ENCODE data around the gene SPDYA.
"Not testable (repeated sequence)": the region's sequence is repeated elsewhere in the genome, so short reads cannot be mapped to it uniquely, and the experiment has no call there.

SPDYA gene

DNA sequence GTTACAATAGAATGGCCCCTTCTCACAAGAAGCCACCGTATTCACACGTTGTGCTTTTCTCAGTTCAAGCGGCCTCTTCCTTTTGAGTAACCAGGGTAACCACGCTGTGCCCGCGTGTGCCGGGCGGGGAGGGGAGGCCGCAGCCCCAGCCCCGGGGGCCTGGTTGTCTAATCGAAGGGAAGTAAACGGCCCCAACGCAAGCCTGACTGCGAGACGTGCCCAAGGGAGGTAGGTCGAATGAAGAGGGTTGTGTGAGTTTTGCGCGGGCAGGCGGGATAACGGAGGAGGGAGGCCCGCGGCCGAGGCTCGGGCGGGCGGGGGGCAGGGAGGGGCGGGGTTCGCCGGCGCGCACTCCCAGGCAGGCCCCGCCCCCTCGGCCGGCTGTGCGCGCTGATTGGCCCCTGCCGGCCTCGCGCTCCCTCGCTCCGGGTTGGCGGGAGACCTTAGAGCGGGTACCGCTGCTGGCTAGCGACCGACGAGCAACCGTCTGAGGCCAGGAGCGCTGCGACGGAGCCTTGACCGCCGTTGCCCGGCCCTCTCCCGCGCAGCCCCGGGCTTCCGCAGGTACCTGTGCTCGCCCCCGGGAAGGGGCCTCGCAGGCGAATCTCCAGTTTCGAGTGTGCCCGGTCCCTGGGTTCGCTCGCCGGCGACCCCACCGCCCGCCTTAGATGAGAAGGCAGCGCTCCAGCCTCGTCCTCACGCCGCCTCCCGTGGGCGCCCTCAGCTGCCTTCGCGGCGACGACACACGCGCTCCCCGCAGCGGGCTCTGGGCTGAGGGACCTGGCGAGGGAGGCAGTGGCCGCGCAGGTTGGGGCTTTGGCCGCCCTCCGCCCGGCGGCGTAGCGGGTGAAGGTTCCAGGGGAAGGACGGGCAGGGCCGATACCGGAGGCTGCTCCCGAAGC lies at the start of gene SPDYA:
TSS of gene SPDYA (plus strand) at position 451 of the 902 bp plus-strand sequence. CDS start 5,181 bp downstream, outside the sequence.
- no peak for DNase-seq

DNA sequence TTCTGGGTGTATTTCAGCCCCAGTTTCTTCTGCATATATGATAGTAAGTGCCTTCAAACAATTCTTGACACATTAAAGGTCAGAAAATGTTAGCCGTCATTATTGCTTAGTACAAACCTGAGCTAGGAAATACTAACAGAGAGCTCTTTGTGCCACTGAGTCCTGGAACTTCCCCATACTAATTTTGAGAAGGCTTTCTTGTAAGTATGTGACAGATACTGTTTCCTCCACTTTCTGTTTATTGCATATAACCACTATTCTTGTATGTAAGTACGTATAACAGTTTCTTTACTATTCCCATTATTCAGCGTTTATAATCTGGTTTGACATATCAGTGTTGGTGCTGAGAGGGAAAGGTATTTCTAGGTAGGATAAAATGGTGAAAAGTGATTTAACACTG lies 49.2 kb upstream of the SPDYA start:
- DNase-seq = no peak

DNA sequence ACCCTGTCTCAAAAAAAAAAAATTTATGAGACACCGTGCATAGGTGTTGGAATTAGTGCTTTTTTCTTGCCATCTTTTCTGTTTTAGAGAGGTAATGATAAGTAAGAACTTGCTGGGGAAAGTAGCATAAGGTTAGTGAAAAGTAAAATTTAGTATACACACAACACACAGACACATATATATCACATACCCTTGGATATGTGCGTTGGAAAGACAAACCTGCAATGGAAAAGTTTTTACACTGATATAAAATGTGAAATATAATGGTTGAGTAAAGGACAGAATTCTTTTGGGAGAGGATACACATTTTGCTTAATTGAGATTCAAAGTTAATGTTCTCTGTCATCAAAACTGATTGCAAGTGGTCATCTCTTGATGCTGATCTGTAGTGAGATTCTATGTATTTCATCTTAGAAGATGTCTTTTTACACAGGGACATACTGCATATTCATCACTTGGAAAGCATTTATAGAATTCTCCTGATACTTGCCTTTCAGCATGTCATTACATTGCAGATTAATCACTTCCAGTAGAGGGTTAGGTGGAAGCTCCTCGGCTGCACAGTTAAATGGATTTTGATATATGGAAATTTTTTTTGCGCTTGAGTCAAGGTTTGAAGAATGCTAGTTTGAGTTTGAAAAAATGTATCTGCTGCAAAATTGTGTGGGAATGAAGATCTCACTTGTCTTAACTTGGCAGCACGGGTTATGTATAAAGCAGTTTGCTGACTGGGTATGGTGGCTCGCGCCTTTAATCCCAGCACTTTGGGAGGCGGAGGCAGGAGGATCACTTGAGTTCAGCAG lies 45.5 kb upstream of the SPDYA start:
- DNase-seq = peak; percentile 0

DNA sequence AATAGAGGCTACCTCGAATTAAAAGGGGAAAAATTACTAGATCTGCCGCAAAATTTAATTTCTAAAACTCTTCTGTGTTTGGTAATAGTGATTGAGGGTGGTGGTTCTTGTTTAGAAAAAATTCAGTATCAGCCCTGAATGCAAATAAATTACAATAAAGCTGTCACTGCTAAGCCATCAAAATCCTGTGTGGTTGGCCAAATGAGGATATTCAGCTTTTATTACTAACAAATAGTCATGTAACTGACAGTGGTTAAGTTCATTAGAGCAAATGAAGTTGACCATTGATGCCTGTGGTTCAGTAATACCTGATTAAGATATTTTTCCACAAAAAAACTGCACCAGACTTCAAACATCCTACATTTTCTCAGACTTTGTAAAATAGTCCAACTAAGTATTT lies 44.6 kb upstream of the SPDYA start:
- DNase-seq = no peak

DNA sequence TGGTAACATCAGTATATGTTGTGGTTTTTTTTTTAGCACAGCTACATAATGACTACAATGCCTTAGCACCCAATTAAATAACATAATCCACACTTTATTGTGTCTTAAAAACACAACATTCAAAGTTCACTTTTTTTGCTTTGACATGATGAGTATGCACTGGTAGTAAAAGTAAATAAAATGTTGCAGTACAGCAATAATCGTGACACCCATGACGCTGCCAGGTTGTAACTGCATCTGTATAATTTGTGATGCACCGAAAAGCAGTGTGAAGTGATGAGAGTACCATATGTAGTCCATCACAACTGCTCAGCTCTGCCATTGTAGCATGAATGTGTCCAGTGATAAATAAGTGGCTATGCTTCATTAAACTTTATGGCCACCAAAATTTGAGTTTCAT lies 43.3 kb upstream of the SPDYA start:
- no peak for DNase-seq

DNA sequence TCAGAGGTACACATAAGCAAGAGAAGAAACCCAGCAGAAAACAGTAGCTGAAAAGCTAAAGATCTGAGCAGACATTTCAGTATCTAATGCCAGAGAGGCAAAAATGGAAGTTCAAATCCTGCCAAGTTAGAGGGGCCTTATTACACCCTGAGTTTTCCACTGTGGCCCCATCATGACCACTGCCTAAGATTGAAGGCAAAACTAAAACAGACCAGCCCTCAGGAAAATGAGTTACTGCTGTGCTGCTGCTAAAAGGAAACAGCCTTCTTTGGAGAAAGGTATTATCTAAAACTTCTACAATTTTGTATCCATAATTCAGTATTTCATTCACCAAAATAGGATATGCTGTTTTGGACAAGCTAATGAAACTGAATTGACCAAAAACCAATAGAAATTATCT lies 42.2 kb upstream of the SPDYA start:
- no peak for DNase-seq

DNA sequence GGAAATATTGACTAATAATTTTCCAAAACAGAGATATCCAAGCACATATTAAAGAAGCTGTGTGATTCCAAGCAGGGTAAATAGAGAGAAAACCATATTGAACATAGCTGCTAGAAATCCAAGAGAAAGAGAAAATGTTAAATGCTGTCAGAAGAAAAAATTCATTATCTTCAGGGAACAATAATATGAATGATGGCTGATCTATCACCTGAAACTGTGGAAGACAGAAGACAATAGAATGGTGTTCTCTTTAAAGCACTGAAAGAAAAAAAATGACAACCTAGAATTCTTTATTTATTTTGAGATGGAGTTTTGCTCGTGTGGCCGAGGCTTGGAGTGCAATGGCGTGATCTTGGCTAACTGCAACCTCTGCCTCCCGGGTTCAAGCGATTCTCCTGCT lies 41.7 kb upstream of the SPDYA start:
- DNase-seq = no peak

DNA sequence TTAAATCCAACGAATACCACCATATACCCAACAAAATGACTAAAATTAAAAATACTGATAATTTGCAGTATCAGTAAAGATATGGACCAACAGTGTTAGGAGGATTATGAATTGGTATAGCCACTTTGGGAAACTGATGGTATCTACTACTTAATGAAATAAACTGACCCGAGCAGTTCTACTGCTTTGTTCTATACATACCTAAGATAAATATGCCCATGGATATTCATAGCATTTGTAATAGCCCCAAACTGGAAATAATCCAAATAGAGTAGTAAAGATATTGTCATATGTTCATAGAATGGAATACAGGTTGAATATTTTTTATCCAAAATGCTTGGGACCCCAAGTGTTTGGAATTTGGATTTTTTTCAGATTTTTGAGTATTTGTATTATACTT lies 38.3 kb upstream of the SPDYA start:
- DNase-seq = no peak

DNA sequence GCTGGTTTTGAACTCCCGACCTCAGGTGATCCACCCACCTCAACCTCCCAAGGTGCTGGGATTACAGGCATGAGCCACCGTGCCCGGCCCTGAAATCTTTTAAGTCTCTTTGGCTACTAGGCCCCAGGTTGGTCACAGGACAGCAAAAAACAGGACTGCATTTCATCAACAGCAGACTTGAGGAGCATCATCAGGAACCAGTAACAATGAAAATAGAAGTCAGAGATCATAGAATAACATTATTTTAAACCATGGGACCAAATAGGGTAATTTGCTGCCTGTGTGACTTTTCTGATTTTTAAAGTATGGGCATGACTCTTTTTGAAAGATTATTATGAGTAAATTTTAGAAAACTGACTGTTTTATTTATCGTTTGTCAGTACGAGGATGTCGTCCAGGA lies 34.2 kb upstream of the SPDYA start:
- no peak for DNase-seq

DNA sequence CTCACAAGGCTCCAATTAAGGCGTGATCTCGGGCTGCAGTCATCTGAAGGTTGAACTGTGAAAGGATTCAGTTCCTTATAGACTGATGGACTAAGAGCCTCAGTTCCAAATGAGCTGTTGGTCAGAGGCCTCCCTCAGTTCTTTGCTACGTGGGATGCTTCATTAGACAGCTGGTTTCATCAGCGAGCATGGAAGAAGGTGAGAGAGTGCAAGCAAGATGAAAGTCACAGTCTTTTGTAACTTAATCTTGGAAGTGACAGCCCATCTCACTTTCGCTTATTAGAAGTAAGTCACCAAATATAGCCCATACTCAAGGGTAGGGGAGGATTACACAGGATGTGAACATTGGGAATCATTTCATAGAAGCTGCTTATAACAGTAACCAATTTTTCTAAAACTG lies 32.2 kb upstream of the SPDYA start:
- DNase-seq = no peak

DNA sequence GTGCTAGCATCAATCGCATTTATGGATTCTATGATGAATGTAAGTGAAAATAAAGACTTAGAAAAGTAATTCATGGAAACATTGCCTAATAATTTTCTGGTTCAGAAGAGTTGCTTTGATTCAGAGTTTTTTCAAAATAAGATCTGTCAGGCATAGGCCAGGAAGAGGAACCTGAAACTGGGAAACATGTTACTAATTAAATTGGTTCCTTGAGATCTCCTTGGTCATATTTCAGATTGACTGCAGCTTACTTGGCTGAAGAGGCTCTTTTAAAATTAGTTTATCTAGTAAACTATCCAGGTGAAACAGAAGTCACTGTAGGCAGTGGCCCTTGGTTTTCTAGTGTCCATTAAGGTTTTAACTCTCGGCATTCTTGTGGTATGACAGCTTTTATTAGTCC lies 31.6 kb upstream of the SPDYA start:
- no peak for DNase-seq

DNA sequence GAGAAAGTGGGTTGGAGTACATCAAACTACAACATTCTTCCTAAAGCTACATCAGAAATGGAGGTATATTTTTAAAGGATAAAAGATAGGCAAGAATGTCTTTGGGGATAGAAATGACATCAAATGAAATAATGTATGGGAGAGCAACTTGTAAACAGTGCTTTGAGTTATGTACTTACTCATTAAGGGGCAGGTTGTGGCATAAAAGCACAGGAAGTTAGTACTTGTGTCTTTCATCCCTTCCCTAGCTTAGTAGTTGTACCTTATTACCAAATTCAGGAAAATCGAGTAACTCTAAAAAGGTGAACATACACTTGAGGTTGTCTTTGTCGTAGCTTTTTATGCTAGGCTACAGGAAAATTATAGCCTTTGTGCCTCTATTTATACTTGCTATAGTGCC lies 30.1 kb upstream of the SPDYA start:
- no peak for DNase-seq

DNA sequence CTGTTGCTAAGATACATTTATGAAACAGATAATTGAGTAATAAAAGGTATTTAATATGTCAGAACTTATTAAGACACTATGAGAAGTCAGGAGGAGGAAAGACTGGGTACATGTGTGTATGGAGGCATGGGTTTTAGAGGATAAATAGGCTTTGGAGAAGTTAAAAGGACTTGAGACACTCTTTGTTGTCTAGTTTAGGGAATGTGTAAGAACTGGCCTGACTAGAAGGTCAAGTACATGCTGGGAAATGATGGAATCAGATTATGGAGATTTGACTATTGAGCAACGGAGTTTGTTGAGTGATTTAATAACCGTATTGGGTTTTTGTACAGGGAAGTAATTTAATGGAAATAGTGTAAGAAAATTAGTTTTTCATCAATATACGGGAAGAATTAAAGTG lies 28.2 kb upstream of the SPDYA start:
- no peak for DNase-seq

DNA sequence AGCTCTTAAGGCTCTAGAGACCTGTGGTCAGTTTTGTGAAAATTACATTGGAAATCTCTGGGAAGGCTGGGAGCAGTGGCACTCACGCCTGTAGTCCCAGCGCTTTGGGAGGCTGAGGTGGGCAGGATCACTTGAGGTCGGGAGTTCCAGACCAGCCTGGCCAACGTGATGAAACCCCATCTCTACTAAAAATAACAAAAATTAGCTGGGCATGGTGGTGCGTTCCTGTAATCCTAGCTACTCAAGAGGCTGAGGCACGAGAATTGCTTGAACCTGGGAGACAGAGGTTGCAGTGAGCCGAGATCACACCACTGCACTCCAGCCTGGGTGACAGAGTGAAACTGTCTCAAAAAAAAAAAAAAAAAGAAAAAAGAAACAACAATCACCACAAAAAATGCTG lies 26.1 kb upstream of the SPDYA start:
- DNase-seq = not testable (repeated sequence)

DNA sequence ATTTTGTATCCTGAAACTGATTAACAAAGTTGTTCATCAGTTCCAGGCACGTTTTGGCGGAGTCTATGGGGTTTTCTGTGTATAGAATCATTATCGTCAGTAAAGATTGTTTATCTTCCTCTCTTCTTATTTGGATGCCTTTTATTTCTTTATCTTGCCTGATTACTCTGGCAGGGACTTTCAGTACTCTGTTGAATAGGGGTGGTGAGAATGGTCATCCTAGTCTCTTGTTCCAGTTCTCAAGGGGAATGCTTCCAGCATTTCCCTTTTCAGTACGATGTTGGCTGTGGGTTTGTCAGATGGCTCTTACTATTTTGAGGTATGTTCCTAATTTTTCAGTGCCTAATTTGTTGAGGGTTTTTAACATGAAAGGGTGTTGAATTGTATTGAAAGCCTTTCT lies 14.0 kb upstream of the SPDYA start:
- no peak for DNase-seq

DNA sequence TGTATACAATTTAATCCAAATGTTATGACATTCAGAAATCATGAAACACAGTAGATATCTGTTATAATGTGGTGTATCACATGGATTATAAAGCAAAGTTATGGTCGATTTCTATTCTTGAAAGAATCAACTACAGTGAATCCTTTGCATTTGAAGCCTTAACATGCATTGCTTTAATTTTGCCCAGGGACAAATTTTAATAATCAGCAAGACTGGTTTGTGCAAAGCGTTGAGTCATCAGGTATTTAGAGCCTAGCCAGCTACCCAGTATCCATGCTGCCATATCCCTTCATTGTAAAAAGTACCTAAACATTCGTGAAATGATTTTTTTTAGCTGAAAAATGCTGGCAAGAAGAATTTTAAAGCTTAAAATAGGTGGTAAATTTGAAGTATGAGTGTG lies 8.9 kb upstream of the SPDYA start:
- no peak for DNase-seq

DNA sequence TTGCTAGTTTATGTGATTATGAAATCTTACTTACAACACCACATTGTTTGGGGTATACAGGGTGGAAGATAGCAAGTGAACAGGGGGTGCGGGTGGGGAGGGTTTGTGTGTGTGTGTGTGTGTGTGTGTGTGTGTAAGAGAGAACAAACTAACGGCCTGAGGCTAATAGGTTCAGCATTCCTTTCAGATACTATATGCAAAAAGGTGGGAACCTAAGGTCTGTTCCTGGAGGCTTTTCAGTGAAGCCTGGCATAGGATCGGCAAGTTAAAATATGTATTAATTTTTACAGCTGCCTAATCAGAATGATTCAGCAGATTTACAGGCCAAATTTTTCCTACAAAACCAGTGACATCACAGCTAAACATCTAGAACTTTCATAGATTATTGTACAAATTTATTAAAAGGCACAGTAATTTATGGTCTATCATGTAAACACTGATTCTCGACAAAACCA lies 7.6 kb upstream of the SPDYA start:
- DNase-seq = no peak

DNA sequence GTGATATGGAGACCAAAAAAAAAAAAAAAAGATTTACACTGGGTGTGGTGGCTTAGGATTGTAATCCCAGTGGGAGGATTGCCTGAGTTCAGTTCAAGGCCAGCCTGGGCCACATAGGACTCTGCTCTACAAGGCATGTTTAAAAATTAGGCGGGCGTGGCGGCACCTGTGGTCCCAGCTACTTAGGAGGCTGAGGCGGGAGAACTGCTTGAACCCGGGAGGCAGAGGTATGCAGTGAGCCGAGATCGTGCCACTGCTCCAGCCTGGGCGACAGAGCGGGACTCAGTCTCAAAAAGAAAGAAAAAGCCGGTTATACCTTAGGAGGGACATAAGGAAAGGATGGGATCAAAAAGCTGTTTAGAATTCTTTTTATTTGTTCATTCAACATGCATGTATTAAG lies 707 bp upstream of the SPDYA start:
- DNase-seq = no peak

DNA sequence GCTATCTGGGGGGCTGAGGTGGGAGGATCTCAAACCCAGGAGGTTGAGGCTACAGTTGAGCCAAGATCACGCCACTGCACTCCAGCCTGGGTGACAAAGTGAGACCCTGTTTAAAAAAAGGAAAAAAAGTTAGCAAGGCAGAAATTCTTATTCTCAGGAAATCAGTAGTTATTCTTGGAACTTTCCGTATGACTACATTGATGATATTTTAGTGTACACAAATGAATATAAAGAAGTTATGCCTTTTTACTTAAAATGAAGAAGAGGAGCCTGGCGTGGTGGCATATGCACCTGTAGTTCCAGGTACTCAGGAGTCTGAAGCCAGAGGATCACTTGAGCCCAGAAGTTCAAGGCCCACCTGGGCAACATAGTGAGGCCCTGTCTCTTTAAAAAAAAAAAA lies 7.4 kb downstream of the SPDYA start:
- no peak for DNase-seq

DNA sequence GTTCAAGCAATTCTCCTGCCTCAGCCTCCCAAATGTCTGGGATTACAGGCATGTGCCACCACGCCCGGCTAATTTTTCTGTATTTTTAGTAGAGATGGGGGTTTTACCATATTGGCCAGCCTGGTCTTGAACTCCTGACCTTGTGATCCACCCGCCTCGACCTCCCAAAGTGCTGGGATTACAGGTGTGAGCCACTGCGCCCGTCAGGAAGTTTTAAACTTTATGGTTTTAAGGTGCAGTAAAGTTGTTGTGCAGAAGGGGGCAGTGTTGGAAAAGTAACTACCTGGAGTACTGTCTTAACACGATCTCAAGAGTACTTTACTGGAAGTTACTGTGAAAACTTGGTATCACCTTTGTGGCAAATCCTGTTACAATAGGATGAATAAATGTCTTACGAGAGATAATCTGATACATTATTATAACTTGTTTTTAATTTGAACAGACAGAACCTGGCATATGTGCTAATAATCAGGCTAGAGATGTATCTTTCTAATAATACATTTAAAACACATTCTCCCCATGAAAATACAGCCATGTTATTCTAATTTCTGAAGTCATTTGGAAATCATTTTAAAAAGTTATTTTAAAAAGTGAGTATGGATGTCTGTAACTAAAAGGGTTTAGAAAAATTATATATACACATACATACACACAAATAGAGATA lies 10.8 kb downstream of the SPDYA start:
- DNase-seq = no peak

DNA sequence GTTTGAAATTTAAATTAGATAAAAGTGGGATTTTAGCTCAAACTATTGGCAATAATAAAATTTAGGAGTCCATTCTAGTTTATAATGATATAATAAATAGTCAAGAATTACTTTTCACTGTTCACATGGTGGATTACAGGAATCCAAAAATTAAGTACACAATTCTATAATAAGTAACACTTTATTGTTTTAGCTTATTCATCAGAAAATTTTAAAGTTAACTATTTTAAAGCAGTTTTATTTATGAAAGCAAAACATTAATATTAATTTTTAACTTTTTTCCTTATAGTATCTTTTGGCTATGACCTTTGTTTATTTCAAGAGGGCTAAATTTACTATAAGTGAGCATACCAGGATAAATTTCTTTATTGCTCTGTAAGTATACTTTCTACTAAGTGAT lies 11.4 kb downstream of the SPDYA start:
- no peak for DNase-seq

DNA sequence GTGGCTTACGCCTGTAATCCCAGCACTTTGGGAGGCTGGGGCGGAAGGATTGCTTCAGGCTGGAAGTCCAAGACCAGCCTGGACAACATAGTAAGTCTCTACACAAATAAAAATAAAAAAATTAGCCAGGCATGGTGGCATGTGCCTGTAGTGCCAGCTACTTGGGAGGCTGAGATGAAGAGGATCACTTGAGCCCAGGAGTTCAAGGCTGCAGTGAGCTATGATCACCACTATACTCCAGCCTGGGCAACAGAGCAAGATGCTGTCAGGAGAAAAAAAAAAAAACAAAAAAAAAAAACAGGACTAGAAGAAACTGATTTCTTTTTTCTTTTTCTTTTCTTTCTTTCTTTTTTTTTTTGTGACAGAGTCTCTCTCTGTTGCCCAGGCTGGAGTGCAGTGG lies 13.6 kb downstream of the SPDYA start:
- no peak for DNase-seq

DNA sequence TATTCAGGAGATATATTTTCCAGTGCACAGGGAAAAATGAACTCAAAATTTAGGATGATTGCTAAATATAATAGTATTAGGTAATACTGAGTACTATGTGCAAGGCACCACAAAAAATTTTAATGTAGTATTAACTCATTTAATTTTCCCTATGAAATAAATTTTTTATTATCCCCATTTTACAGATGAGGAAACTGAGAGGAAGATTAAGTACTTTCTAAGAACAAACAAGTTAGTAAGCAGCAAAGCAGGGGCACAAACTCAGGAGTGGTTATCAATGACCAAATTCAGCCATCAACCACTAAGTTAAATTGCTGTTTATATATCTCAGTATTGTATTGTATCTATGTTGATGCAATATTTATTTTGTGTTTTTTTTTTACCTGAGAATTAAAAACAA lies 14.2 kb downstream of the SPDYA start:
- DNase-seq = no peak

DNA sequence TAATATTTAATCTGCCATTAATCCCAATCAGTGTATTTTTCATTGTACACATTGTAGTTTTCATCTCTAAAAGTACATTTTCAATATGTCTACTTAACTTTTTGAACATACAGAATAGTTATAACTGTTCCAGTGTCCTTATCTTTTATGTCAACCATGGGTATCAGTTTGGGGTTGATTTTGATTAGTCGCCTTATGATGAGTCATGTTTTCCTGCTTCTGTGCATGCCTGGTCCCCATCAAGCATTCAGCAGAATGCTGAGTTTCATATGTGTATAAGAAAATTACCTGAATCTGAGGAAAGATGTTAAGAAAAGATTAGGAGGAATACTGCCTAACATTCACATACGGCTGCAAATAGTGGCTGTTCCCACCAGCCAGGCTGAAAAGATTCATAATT lies 17.7 kb downstream of the SPDYA start:
- DNase-seq = no peak

Measured in amniotic stem cell (primary cell).